Osteoblast (primary cell): ENCODE data around the gene MYH14. TPM values are rescaled to one million over a fixed set of nuclear protein-coding genes. Genes with fewer than 3 reads are reported as not detected.
A peak's percentile ranks its signal among the peaks of the same experiment; 100 is the strongest.
"Not testable (repeated sequence)": the region's sequence is repeated elsewhere in the genome, so short reads cannot be mapped to it uniquely, and the experiment has no call there.

Experiments
- DNase-seq: peaks from one replicate; pipeline ENCODE4 v3.0.0; 2011; ENCODE audit warnings: low spot score, mixed read lengths; ENCODE audit not compliant: insufficient read length; ENCODE audit errors: missing footprints
- H2AFZ ChIP-seq: 2 replicates; pipeline ENCODE4 v1.6.0; 2011; ENCODE audit warnings: mild to moderate bottlenecking, low read length
- H3K27ac ChIP-seq: 2 replicates; pipeline ENCODE4 v1.5.1; 2011; ENCODE audit warnings: mild to moderate bottlenecking, low read depth, low read length, moderate library complexity
- H3K27me3 ChIP-seq: 2 replicates; pipeline ENCODE4 v1.6.0; 2012; ENCODE audit warnings: mild to moderate bottlenecking, control low read depth, inconsistent platforms, low read length, moderate library complexity; ENCODE audit not compliant: insufficient read depth
- H3K36me3 ChIP-seq: 2 replicates; pipeline ENCODE4 v1.5.1; 2011; ENCODE audit warnings: mild to moderate bottlenecking, low read length, control low read depth, moderate library complexity; ENCODE audit not compliant: insufficient read depth
- H3K4me1 ChIP-seq: 2 replicates; pipeline ENCODE4 v1.5.1; 2011; ENCODE audit warnings: mild to moderate bottlenecking, low read length, control low read depth, moderate library complexity; ENCODE audit not compliant: insufficient read depth
- H3K4me2 ChIP-seq: 2 replicates; pipeline ENCODE4 v1.6.0; 2011; ENCODE audit warnings: mild to moderate bottlenecking, low read length; ENCODE audit not compliant: insufficient read depth
- H3K4me3 ChIP-seq: fragments of 200-600 bp; sonication (generic); 3 replicates; pipeline ENCODE4 v1.5.1; 2012; ENCODE audit warnings: mild to moderate bottlenecking, low read length, inconsistent platforms; ENCODE audit not compliant: insufficient read depth
- H3K79me2 ChIP-seq: 2 replicates; pipeline ENCODE4 v1.6.0; 2012; ENCODE audit warnings: mild to moderate bottlenecking, low read length, control low read depth, inconsistent platforms; ENCODE audit not compliant: insufficient read depth
- H3K9me3 ChIP-seq: 2 replicates; pipeline ENCODE4 v1.5.1; 2011; ENCODE audit warnings: low read depth, low read length, control low read depth
- H4K20me1 ChIP-seq: 2 replicates; pipeline ENCODE4 v1.6.0; 2012; ENCODE audit warnings: mild to moderate bottlenecking, low read length, control low read depth; ENCODE audit not compliant: insufficient read depth
- CTCF ChIP-seq: IDR thresholded peaks from 2 replicates; pipeline ENCODE4 v1.5.1; 2011; ENCODE audit warnings: mild to moderate bottlenecking, low read depth, low read length, moderate library complexity; ENCODE audit errors: extremely low read depth
- total RNA-seq: library from RNA; depleted of rRNA; stranded (reverse); fragments of >200 nt; gene quantifications from 2 replicates; pipeline ENCODE4 v1.2.3, GENCODE V29; 2012

The MYH14 gene
- total RNA-seq, 1 donor, result not detected

GRCh38 chr19:50328224-50328872 lies 124.9 kb downstream of the MYH14 start:
- Histone ChIP-seq H3K27ac (no peak overlapping the region), H2AFZ (no peak overlapping the region), H3K4me3 (no peak overlapping the region)

DNA sequence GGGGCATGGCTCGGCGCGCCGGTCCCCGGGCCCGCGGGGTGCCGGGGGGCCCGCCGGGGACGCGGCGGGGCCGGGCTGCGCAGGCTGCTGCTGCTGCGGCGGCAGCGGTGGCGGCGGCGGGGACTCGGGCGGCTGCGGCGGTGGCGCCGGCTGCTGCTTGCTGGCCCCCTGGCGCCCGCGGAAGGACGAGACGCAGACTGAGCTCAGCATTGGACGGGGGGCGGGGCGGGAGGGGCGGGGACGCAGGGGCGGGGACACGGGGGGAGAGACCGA lies 125.4 kb downstream of the MYH14 start:
- Histone ChIP-seq H3K27me3 (peaks cover 60% of the 10 kb centered on the region), H3K4me2 (no peak overlapping the region), H4K20me1 (no peaks in the 10 kb centered on the region), H3K4me3 (no peak overlapping the region), H3K4me1 (peaks cover 7% of the 10 kb centered on the region), H3K36me3 (no peaks in the 10 kb centered on the region), H3K27ac (no peak overlapping the region), H3K9me3 (no peaks in the 10 kb centered on the region), H2AFZ (no peak overlapping the region), H3K79me2 (no peaks in the 10 kb centered on the region)
- no peak for DNase-seq
- TF ChIP-seq CTCF, result no peak

More at GRCh38 chr19:50328224-50328872, 124.9 kb downstream of the MYH14 start:
- Histone ChIP-seq H3K4me1 (peaks cover 2% of the 10 kb centered on the region), H3K27me3 (peaks cover 60% of the 10 kb centered on the region), H4K20me1 (no peaks in the 10 kb centered on the region), H3K9me3 (no peaks in the 10 kb centered on the region), H3K4me2 (no peak overlapping the region), H3K79me2 (no peaks in the 10 kb centered on the region), H3K36me3 (no peaks in the 10 kb centered on the region)
- peak; percentile 86 for DNase-seq
- no peak for TF ChIP-seq CTCF

GRCh38 chr19:50329146-50329925 lies 125.9 kb downstream of the MYH14 start, which contains the start of gene KCNC3:
Gene KCNC3, minus strand, starts transcription at chr19:50329377. Its CDS starts 295 bp downstream, at chr19:50329082.
- H3K27me3 ChIP-seq, result peaks cover 60% of the 10 kb centered on the region
- H3K36me3 ChIP-seq, result no peaks in the 10 kb centered on the region
- peak within 1 kb of the TSS; percentile 44 for H3K4me3 ChIP-seq
- H2AFZ ChIP-seq, result peak within 1 kb of the TSS; percentile 56
- peaks cover 9% of the 10 kb centered on the region for H3K4me1 ChIP-seq
- peak; percentile 100 for DNase-seq
- peak within 1 kb of the TSS; percentile 69 for H3K4me2 ChIP-seq
- no peak within 1 kb of the TSS for H3K27ac ChIP-seq
- no peaks in the 10 kb centered on the region for H3K79me2 ChIP-seq
- no peaks in the 10 kb centered on the region for H3K9me3 ChIP-seq
- no peak for TF ChIP-seq CTCF
- H4K20me1 ChIP-seq, result no peaks in the 10 kb centered on the region

DNA sequence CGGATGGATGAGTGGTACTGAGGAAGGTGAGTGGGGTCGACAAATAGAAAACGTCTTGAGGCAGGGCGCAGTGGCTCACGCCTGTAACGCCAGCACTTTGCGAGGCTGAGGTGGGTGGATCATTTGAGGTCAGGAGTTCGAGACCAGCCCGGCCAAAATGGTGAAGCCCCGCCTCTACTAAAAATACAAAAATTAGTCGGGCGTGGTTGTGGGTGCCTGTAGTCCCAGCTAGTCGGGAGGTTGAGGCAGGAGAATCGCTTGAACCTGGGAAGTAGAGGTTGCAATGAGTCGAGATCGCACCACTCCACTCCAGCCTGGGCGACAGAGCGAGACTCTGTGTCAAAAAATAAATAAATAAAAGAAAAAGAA lies 126.5 kb downstream of the MYH14 start:
- not testable (repeated sequence) for H3K9me3 ChIP-seq, H2AFZ ChIP-seq, DNase-seq, H3K36me3 ChIP-seq, H3K4me1 ChIP-seq, H3K27ac ChIP-seq, H3K79me2 ChIP-seq, H3K4me3 ChIP-seq, H4K20me1 ChIP-seq
- peak overlapping the region; percentile 69 for H3K4me2 ChIP-seq
- peaks cover 60% of the 10 kb centered on the region for H3K27me3 ChIP-seq
